Vagina (tissue), 2 donors: ENCODE measurements around the gene TMEM259. TPM values are rescaled to one million over a fixed set of nuclear protein-coding genes. Genes with fewer than 3 reads are reported as not detected.

Experiments used
- DNase-seq, 2 donors: peaks; one replicate each; pipeline ENCODE4 v3.0.0-alpha.2; 2017; ENCODE audit errors: extremely low spot score in 2 of 2
- H3K27ac ChIP-seq: fragments of 200-600 bp; sonication (generic); one replicate; pipeline ENCODE4 v1.5.1; 2019
- H3K27me3 ChIP-seq: fragments of 200-600 bp; sonication (generic); one replicate; pipeline ENCODE4 v1.5.1; 2019
- H3K36me3 ChIP-seq, 2 donors: fragments of 200-600 bp; sonication (generic); one replicate each; pipeline ENCODE4 v1.5.1; 2017 to 2019
- H3K4me1 ChIP-seq: fragments of 200-600 bp; sonication (generic); one replicate; pipeline ENCODE4 v1.5.1; 2019
- H3K4me3 ChIP-seq, 2 donors: fragments of 200-600 bp; sonication (generic); 1 replicate in 1 of 2; 2 replicates in 1 of 2; pipeline ENCODE4 v1.5.1; 2016 to 2019
- H3K9me3 ChIP-seq: fragments of 200-600 bp; sonication (generic); one replicate; pipeline ENCODE4 v1.5.1; 2019
- CTCF ChIP-seq, 3 experiments: fragments of 450-650 bp in 2 of 3; fragments of 200-600 bp in 1 of 3; sonication (generic) in 1 of 3; IDR thresholded peaks; one replicate each; pipeline ENCODE4 v1.5.1; 2017 to 2019; ENCODE audit warnings: antibody characterized with exemption in 3 of 3, mild to moderate bottlenecking in 2 of 3, moderate library complexity in 2 of 3
- POLR2A ChIP-seq, 2 donors: fragments of 450-650 bp; IDR thresholded peaks; one replicate each; pipeline ENCODE4 v1.6.1; 2017; ENCODE audit warnings: antibody characterized with exemption in 2 of 2, mild to moderate bottlenecking in 2 of 2, moderate library complexity in 2 of 2
- POLR2AphosphoS5 ChIP-seq, 2 donors: sonication (generic); formaldehyde crosslinking; IDR thresholded peaks; one replicate each; pipeline ENCODE4 v1.9.0; 2017; ENCODE audit warnings: antibody characterized with exemption in 2 of 2, mild to moderate bottlenecking in 2 of 2, low read depth in 1 of 2; ENCODE audit not compliant: insufficient read depth in 1 of 2
- intact Hi-C: fragments of 100-400 bp; cut with DNase I; formaldehyde crosslinking; loops from one replicate; pipeline ENCODE4 v1.15.1; 2023
- total RNA-seq: library from RNA; depleted of rRNA; stranded (reverse); fragments of >200 nt; gene quantifications from one replicate; pipeline ENCODE4 v1.2.3, GENCODE V29; 2016

Gene TMEM259
- 130 TPM for total RNA-seq

DNA sequence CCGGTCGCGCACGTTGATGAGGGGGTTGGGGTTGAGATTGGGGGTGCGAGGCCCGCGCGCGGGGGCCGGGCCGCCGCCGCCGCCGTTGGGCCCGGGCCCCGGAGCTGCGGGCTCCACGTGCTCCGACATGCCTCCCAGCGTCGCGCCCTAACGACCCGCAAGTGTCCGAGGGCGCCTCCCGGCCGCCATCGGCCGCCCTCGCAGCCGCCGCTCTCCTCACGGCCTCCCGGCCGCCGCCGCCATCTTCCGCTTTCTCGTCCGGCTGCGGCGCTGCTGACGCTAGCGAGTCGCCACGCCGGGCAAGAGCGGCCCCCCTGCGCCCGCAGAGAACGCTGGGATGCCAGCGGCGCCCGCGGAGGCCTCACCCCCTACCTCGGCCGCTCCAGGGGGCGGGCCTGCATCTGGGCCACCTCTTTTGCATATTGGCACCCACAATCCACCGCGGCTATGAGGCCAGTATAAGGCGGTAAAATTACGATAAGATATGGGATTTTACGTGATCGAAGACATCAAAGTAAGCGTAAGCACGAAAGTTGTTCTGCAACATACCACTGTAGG is at the start of gene TMEM259:
TSS of gene TMEM259 (minus strand) at position 256 of the 558 bp plus-strand sequence. CDS start at position 129, 127 bp downstream.
- Histone ChIP-seq H3K4me1 (peaks cover 56% of the 10 kb centered on the region), H3K4me3 (peak within 1 kb of the TSS; percentile 86 to 87), H3K27me3 (no peaks in the 10 kb centered on the region), H3K9me3 (no peaks in the 10 kb centered on the region), H3K36me3 (no peaks in the 10 kb centered on the region), H3K27ac (peak within 1 kb of the TSS; percentile 97)
- TF ChIP-seq POLR2AphosphoS5 (IDR thresholded peaks at IDR 0.05; ENCODE audit: insufficient read depth in 1 of 2, low read depth in 1 of 2) = no peak
- peak in 1 of 2 donors; percentile 71 for TF ChIP-seq POLR2A (IDR thresholded peaks at IDR 0.05)
- TF ChIP-seq CTCF (IDR thresholded peaks at IDR 0.05) = no peak
- intact Hi-C loops = loop anchor here (5.0 kb wide), 1 partner anchor 226 kb away; the partner anchor contains the start of gene MIDN
- no peak for DNase-seq

DNA sequence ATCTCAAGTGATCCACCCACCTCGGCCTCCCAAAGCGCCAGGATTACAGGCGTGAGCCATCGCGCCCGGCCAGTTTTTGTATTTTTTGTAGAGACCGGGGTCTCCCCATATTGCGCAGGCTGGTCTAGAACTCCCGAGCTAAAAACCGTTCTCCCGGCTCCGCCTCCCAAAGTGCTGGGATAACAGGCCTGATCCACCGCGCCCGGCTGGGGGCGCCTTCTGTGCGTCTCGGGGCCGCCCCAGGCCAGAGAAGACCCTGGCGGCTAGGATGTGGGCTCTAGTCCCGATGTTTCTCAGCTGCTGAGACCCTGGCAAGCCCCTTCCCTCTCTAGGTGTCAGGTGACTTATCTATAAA is 49.6 kb upstream of the TMEM259 start:
- Histone ChIP-seq H3K36me3 (no peaks in the 10 kb centered on the region), H3K4me1 (peaks cover 53% of the 10 kb centered on the region), H3K9me3 (no peaks in the 10 kb centered on the region), H3K4me3 (no peak overlapping the region), H3K27ac (no peak overlapping the region), H3K27me3 (no peaks in the 10 kb centered on the region)
- intact Hi-C loops = no loop called here
- DNase-seq = no peak
- no peak for TF ChIP-seq POLR2A (IDR thresholded peaks at IDR 0.05)
- TF ChIP-seq POLR2AphosphoS5 (IDR thresholded peaks at IDR 0.05; ENCODE audit: insufficient read depth in 1 of 2, low read depth in 1 of 2) = no peak
- TF ChIP-seq CTCF (IDR thresholded peaks at IDR 0.05) = no peak

DNA sequence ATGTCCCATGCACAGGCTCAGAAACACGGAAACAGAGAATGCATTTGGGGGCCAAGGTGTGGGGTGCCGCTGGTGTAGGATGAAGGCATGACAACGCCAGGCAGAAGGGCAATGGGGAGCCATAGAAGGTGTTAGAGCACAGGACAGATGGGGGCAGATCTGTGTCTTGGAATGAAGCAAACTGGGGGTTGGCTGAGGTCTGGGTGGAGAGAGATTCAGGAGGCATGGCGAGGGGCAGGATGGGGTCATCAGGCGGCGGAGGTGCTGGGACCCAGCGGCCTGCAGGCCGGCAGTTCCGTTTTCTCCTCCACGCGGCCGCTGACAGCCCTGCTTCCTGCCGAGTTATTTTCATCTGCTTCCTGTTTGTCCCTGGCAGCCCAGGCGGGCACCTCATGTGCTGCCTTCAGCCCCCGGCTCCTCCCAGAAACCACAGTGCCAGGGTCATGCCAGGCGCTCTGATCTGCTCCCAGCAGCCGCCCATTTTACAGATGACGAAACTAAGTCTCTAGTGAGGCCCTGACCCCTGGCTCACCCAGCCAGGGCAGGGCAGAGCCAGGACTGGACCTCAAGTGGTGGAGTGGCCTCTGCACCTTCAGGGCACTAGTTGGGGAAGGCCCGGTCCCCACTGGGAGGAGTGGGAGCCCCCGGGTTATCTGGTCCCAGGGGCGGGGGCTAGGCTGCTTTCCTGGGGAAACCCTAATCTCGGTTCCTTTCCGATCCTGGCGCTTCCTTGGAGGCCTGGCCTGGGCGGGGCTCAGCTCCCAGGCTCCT is 48.3 kb upstream of the TMEM259 start:
- H3K27me3 ChIP-seq = no peaks in the 10 kb centered on the region
- peak overlapping the region; percentile 37 for H3K27ac ChIP-seq
- intact Hi-C loops = no loop called here
- TF ChIP-seq CTCF (IDR thresholded peaks at IDR 0.05) (no peak), POLR2A (IDR thresholded peaks at IDR 0.05) (no peak), POLR2AphosphoS5 (IDR thresholded peaks at IDR 0.05; ENCODE audit: insufficient read depth in 1 of 2, low read depth in 1 of 2) (peak in 1 of 2 donors; percentile 60)
- peak overlapping the region in 1 of 2 donors; percentile 41 for H3K4me3 ChIP-seq
- H3K9me3 ChIP-seq = no peaks in the 10 kb centered on the region
- no peaks in the 10 kb centered on the region for H3K36me3 ChIP-seq
- H3K4me1 ChIP-seq = peaks cover 58% of the 10 kb centered on the region
- DNase-seq = no peak

DNA sequence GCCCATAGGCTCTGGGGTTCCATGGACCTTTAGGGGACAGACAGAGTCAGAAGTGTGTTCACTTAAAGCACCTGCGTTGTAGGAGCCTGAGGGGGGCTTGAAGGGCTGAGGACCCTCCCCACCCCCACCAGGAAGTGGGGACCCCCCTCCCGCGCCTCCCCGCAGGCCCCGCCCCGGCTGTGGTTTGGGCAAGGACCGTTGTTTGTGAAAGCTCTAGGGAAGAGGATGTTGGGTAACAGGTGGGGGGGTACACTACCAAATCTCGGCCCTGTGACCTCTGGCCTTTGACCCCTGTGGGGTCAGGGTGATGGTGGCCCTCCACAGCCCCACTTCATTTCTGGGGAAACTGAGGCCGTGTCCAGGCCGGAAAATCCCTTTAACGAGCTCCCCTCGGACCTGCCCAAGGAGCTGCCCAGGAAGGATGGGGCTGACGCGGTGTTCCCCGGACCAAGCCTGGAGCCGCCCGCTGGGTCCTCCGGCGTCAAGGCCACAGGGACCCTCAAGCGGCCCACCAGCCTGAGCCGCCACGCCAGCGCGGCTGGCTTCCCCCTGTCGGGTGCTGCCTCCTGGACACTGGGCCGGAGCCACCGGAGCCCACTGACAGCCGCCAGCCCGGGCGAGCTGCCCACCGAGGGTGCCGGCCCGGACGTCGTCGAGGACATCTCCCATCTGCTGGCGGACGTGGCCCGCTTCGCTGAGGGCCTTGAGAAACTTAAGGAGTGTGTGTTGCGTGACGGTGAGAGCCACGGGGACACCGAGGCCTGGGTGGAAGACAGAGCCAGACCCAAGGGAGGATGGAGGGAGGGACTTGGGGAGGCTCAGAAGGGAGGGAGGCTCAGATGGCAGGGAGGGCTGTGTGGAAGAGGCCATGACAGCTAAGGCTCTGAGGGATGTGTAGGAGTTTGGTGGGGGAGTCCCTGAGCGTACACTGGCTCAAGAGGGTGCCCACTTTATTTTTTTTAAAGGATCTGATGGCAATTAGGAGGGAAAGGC is 47.4 kb upstream of the TMEM259 start:
- H3K27me3 ChIP-seq = no peaks in the 10 kb centered on the region
- no peaks in the 10 kb centered on the region for H3K9me3 ChIP-seq
- no peak for TF ChIP-seq POLR2AphosphoS5 (IDR thresholded peaks at IDR 0.05; ENCODE audit: insufficient read depth in 1 of 2, low read depth in 1 of 2)
- no peak for TF ChIP-seq POLR2A (IDR thresholded peaks at IDR 0.05)
- no peak for TF ChIP-seq CTCF (IDR thresholded peaks at IDR 0.05)
- H3K36me3 ChIP-seq = no peaks in the 10 kb centered on the region
- H3K4me1 ChIP-seq = peaks cover 55% of the 10 kb centered on the region
- H3K27ac ChIP-seq = peak overlapping the region; percentile 12
- intact Hi-C loops = no loop called here
- DNase-seq = no peak
- peak overlapping the region; percentile 41 to 48 for H3K4me3 ChIP-seq
